K562 (cell line): Measurements from ENCODE around the gene VPS13D. TPM values are rescaled to one million over a fixed set of nuclear protein-coding genes. Genes with fewer than 3 reads are reported as not detected.

ENCODE experiments used
- ATAC-seq: fragments of 200-7000 bp; cut with Tn5 transposase; 3 replicates; pipeline ENCODE4 v1.9.1; 2020; ENCODE audit warnings: moderate library complexity
- BruUV-seq: library from RNA; stranded (reverse); fragments of 400-500 nt; replicated peaks from 2 replicates; lab custom pipeline; 2021; lab: Mats Ljungman, UMichigan
- CTCF ChIA-PET: fragments of 300-600 bp; formaldehyde crosslinking; extraction: SDS; loops from one replicate; lab custom pipeline; 2021; ENCODE audit warnings: low intra/inter-chr PET ratio; lab: Yijun Ruan, JAX
- POLR2A ChIA-PET: fragments of 300-600, 350-650 bp; sonication (Branson Sonifier 250); formaldehyde crosslinking; extraction: SDS; loops from one replicate; lab custom pipeline; 2021; ENCODE audit warnings: antibody characterized with exemption, inconsistent platforms; lab: Yijun Ruan, JAX
- DNase-seq, 4 experiments: peaks; one replicate each; pipeline versions ENCODE4 v3.0.0 to v3.0.0-alpha.2; 2011 to 2018; ENCODE audit warnings: low spot score in 3 of 4, mixed read lengths in 3 of 4; ENCODE audit errors: extremely low read depth in 1 of 4
- FAIRE-seq: peaks from 2 replicates; lab custom pipeline; 2011; peaks lifted over from hg19 to GRCh38; lab: Jason Lieb, UNC
- H2AFZ ChIP-seq: 2 replicates; pipeline ENCODE4 v1.6.0; 2011; ENCODE audit warnings: low read depth, low read length, control low read depth, inconsistent platforms
- H3K27ac ChIP-seq: fragments of 200-600 bp; 3 replicates; pipeline ENCODE4 v1.8.0; 2011; ENCODE audit warnings: low read depth, mild to moderate bottlenecking, control low read depth, inconsistent platforms, low read length, moderate library complexity, mixed read lengths; ENCODE audit errors: extremely low read depth
- H3K27me3 ChIP-seq, 2 experiments: fragments of 300-600 bp in 1 of 2; 2 replicates in 1 of 2; 3 replicates in 1 of 2; pipeline versions ENCODE4 v1.6.0 to v1.8.0; 2011; ENCODE audit warnings: inconsistent platforms in 2 of 2, low read length in 2 of 2, mild to moderate bottlenecking in 1 of 2, mixed read lengths in 1 of 2, moderate library complexity in 1 of 2; ENCODE audit not compliant: control insufficient read depth in 2 of 2, insufficient read depth in 2 of 2
- H3K36me3 ChIP-seq: fragments of 300-600 bp; 3 replicates; pipeline ENCODE4 v1.8.0; 2011; ENCODE audit warnings: mild to moderate bottlenecking, low read length, inconsistent platforms; ENCODE audit not compliant: control insufficient read depth, insufficient read depth
- H3K4me1 ChIP-seq, 2 experiments: fragments of 200-600 bp in 1 of 2; replicated peaks in 1 of 2; 2 replicates in 1 of 2; 3 replicates in 1 of 2; pipeline versions ENCODE4 v1.5.1 to v1.8.0; 2011; ENCODE audit warnings: inconsistent platforms in 2 of 2, low read length in 2 of 2, mild to moderate bottlenecking in 1 of 2, mixed read lengths in 1 of 2, moderate library complexity in 1 of 2; ENCODE audit not compliant: control insufficient read depth in 2 of 2, insufficient read depth in 2 of 2
- H3K4me2 ChIP-seq: 2 replicates; pipeline ENCODE4 v1.6.1; 2011; ENCODE audit warnings: low read length, control low read depth, inconsistent platforms, mixed read lengths; ENCODE audit not compliant: insufficient read depth
- H3K4me3 ChIP-seq: fragments of 200-600 bp; sonication (generic), shearing (Covaris generic); 2 replicates; pipeline ENCODE4 v1.5.1; 2016; ENCODE audit warnings: control low read depth, inconsistent platforms
- H3K79me2 ChIP-seq: fragments of 200-600 bp; 3 replicates; pipeline ENCODE4 v1.8.0; 2011; ENCODE audit warnings: low read length, inconsistent platforms; ENCODE audit not compliant: control insufficient read depth, insufficient read depth
- H3K9ac ChIP-seq, 2 experiments: 2 replicates each; pipeline versions ENCODE4 v1.6.0 to v1.6.1; 2011; ENCODE audit warnings: low read depth in 2 of 2, low read length in 2 of 2, control low read depth in 1 of 2, inconsistent platforms in 1 of 2, mild to moderate bottlenecking in 1 of 2, mixed read lengths in 1 of 2; ENCODE audit not compliant: insufficient read depth in 1 of 2
- H3K9me1 ChIP-seq: one replicate; pipeline ENCODE4 v1.6.0; 2011; ENCODE audit warnings: inconsistent platforms, mild to moderate bottlenecking, low read length, moderate library complexity; ENCODE audit not compliant: control insufficient read depth, insufficient read depth
- H3K9me3 ChIP-seq: replicated peaks from 2 replicates; pipeline ENCODE4 v1.5.1; 2011; ENCODE audit warnings: low read depth, low read length, inconsistent platforms; ENCODE audit not compliant: control insufficient read depth, insufficient read depth
- H4K20me1 ChIP-seq: replicated peaks from 2 replicates; pipeline ENCODE4 v1.6.1; 2011; ENCODE audit warnings: low read length, inconsistent platforms, mixed read lengths; ENCODE audit not compliant: control insufficient read depth, insufficient read depth
- EZH2 ChIP-seq: IDR thresholded peaks from 2 replicates; pipeline ENCODE4 v1.6.1; 2012; ENCODE audit warnings: low read depth, mild to moderate bottlenecking, inconsistent platforms, low read length, borderline replicate concordance
- HEY1 ChIP-seq: fragments of 250-450 bp; sonication (Bioruptor Pico); IDR thresholded peaks from 2 replicates; pipeline ENCODE4 v1.5.0; 2020; ENCODE audit warnings: mild to moderate bottlenecking, moderate library complexity, borderline replicate concordance
- HMG20A ChIP-seq: fragments of 450-650 bp; formaldehyde crosslinking; conservative IDR thresholded peaks from 2 replicates; pipeline ENCODE4 v1.4.0; 2020; ENCODE audit warnings: mild to moderate bottlenecking, mixed read lengths
- HMGN3 ChIP-seq: IDR thresholded peaks from 2 replicates; pipeline ENCODE4 v1.6.1; 2011; ENCODE audit warnings: borderline replicate concordance, low read depth, mild to moderate bottlenecking, mixed read lengths, low read length; ENCODE audit not compliant: insufficient read length; ENCODE audit errors: extremely low read depth
- KDM1A ChIP-seq, 2 experiments: fragments of 450-650 bp; IDR thresholded peaks; 2 replicates each; pipeline ENCODE4 v1.6.1; 2016; ENCODE audit warnings: mild to moderate bottlenecking in 2 of 2
- MBD2 ChIP-seq: sonication (generic); IDR thresholded peaks from 2 replicates; pipeline ENCODE4 v1.6.1; 2016; ENCODE audit warnings: low read depth, borderline replicate concordance
- NFIC ChIP-seq: fragments of 450-650 bp; IDR thresholded peaks from 2 replicates; pipeline ENCODE4 v1.6.1; 2017; ENCODE audit warnings: mild to moderate bottlenecking, inconsistent platforms
- NUFIP1 ChIP-seq: fragments of 450-650 bp; IDR thresholded peaks from 2 replicates; pipeline ENCODE4 v1.6.1; 2018; ENCODE audit not compliant: partially characterized antibody
- RBM34 ChIP-seq: fragments of 200-400 bp; formaldehyde crosslinking; IDR thresholded peaks from 2 replicates; pipeline ENCODE4 v1.6.1; 2018; ENCODE audit warnings: low read length, borderline replicate concordance; ENCODE audit not compliant: insufficient read depth
- STAT6 ChIP-seq: sonication (generic); formaldehyde crosslinking; IDR thresholded peaks from 2 replicates; pipeline ENCODE4 v1.8.1; 2023; ENCODE audit warnings: mild to moderate bottlenecking, missing genetic modification reagents
- TBP ChIP-seq: optimal IDR thresholded peaks from 2 replicates; pipeline ENCODE3; 2011; ENCODE audit warnings: low read depth, low read length, improper control_type of control experiment
- ZBTB5 ChIP-seq: fragments of 450-650 bp; IDR thresholded peaks from 2 replicates; pipeline ENCODE4 v1.6.1; 2017; ENCODE audit warnings: antibody characterized with exemption
- ZNF282 ChIP-seq: sonication (generic); formaldehyde crosslinking; IDR thresholded peaks from 2 replicates; pipeline ENCODE4 v1.8.1; 2023; ENCODE audit warnings: missing genetic modification reagents
- ZNF668 ChIP-seq: fragments of 250-450 bp; sonication (Bioruptor Pico); IDR thresholded peaks from 2 replicates; pipeline ENCODE4 v1.8.0; 2022; ENCODE audit warnings: mild to moderate bottlenecking, inconsistent platforms
- WGBS: fragments of 100-300 bp; shearing (Covaris generic); methylation state at CpG from one replicate; pipeline ENCODE4 v1.1.6; 2016; ENCODE audit warnings: low coverage, mixed read lengths; ENCODE audit not compliant: insufficient coverage; ENCODE audit errors: missing lambda C conversion rate; 5-methylcytosine and 5-hydroxymethylcytosine counted together
- in situ Hi-C: fragments of 300-500 bp; cut with MboI; formaldehyde crosslinking; loops from 4 replicates; pipeline ENCODE4 v1.15.0; 2018; ENCODE audit warnings: inconsistent platforms, mixed read lengths
- intact Hi-C: fragments of 100-400 bp; cut with micrococcal nuclease; formaldehyde crosslinking; loops from 2 replicates; pipeline ENCODE4 v1.14.2; 2022
- polyA plus RNA-seq, 8 experiments: library from polyadenylated mRNA; depleted of rRNA in 4 of 8; stranded (reverse) in 5 of 8; unstranded in 3 of 8; fragments of >200 nt; fragmentation: Nextera tagmentation in 2 of 8; fragmentation: Illumina TruSeq in 1 of 8; extraction: Ambion mirVana in 2 of 8; extraction: Trizol in 1 of 8; gene quantifications; 2 replicates each; pipeline versions ENCODE4 v1.2.1 to v1.2.3, GENCODE V29; 2011 to 2014; ENCODE audit warnings: inconsistent platforms in 1 of 8, missing spikeins in 1 of 8
- total RNA-seq, 7 experiments: library from RNA; depleted of rRNA in 6 of 7; stranded (reverse); fragments of >200 nt in 6 of 7; fragmentation: Illumina TruSeq in 2 of 7; extraction: Trizol in 2 of 7; gene quantifications; 2 replicates each; pipeline versions ENCODE4 v1.2.1 to v1.2.3, GENCODE V29; 2011 to 2021; ENCODE audit warnings: low replicate concordance in 1 of 7

Gene VPS13D
- total and polyA plus RNA-seq, 9 of the 15 experiments (the other 6 are each of a cell fraction or from before 2014, with no cell fraction given), result 6.1 to 51.5 (median 38.5) TPM

GRCh38 chr1:12507631-12508030 is 277.8 kb downstream of the VPS13D start:
- no peak for ATAC-seq
- H3K4me1 ChIP-seq, result peaks cover 30 to 39% of the 10 kb centered on the region in 2 experiments
- POLR2A ChIA-PET, result interaction anchor here (1.0 to 6.7 kb wide), 3 partner anchors 13 to 60 kb away, joined by 3 to 38 read pairs (median 5); no protein-coding TSS in a partner anchor
- H3K4me3 ChIP-seq, result no peak overlapping the region
- H3K9me1 ChIP-seq, result no peaks in the 10 kb centered on the region
- BruUV-seq, result no TSS peak
- no peak overlapping the region for H3K4me2 ChIP-seq
- WGBS, result 92% methylated on average over 11 of the region's 11 CpGs
- intact Hi-C loops (no loop called here), in situ Hi-C loops (no loop called here)
- H3K9ac ChIP-seq, result 0 out of 4 replicates have a peak overlapping the region, but pooled peaks of 1 of the 2 experiments have one; percentile 63
- FAIRE-seq, result no peak
- no peak for DNase-seq
- no peak overlapping the region for H3K27ac ChIP-seq
- H3K27me3 ChIP-seq, result no peaks in the 10 kb centered on the region
- H3K36me3 ChIP-seq, result peaks cover 55% of the 10 kb centered on the region
- H4K20me1 ChIP-seq, result no peaks in the 10 kb centered on the region
- H2AFZ ChIP-seq, result no peak overlapping the region
- no peaks in the 10 kb centered on the region for H3K9me3 ChIP-seq
- CTCF ChIA-PET, result no interaction called here
- H3K79me2 ChIP-seq, result no peaks in the 10 kb centered on the region
- no peak for TF ChIP-seq ZNF668
- TF ChIP-seq HEY1 (CRISPR knock-in tag), result no peak
- TF ChIP-seq HMGN3, result no peak
- TF ChIP-seq TBP, result no peak
- TF ChIP-seq ZNF282 (CRISPR knock-in tag), result no peak
- no peak for TF ChIP-seq HMG20A (CRISPR knock-in tag)
- TF ChIP-seq STAT6 (CRISPR knock-in tag), result no peak
- no peak for TF ChIP-seq EZH2
- TF ChIP-seq NFIC, result no peak
- no peak for TF ChIP-seq ZBTB5
- no peak for TF ChIP-seq MBD2
- TF ChIP-seq RBM34, result no peak
- no peak for TF ChIP-seq NUFIP1
- no peak for TF ChIP-seq KDM1A (IDR thresholded peaks at IDR 0.05)
